Esophagus muscularis mucosa (tissue), 3 donors: Measurements from ENCODE around the gene ADCY5.

Experiments
- POLR2A ChIP-seq: fragments of 450-650 bp; IDR thresholded peaks from one replicate; pipeline ENCODE4 v1.6.1; 2017; ENCODE audit warnings: antibody characterized with exemption, moderate library complexity, mild to moderate bottlenecking, low read depth
- POLR2AphosphoS5 ChIP-seq, 2 donors: sonication (generic); formaldehyde crosslinking; IDR thresholded peaks; one replicate each; pipeline ENCODE4 v1.6.1; 2017; ENCODE audit warnings: antibody characterized with exemption in 2 of 2
- TF ChIP-seq, protein P1 (sequence below), 3 experiments: fragments of 200-600 bp in 2 of 3; fragments of 450-650 bp in 1 of 3; sonication (generic) in 2 of 3; IDR thresholded peaks; one replicate each; pipeline ENCODE4 v1.5.1; 2017 to 2019; ENCODE audit warnings: antibody characterized with exemption in 3 of 3, mild to moderate bottlenecking in 2 of 3, moderate library complexity in 1 of 3

GRCh38 chr3:123374016-123374415 is 74.9 kb downstream of the ADCY5 start:
- TF ChIP-seq, protein P1, sequence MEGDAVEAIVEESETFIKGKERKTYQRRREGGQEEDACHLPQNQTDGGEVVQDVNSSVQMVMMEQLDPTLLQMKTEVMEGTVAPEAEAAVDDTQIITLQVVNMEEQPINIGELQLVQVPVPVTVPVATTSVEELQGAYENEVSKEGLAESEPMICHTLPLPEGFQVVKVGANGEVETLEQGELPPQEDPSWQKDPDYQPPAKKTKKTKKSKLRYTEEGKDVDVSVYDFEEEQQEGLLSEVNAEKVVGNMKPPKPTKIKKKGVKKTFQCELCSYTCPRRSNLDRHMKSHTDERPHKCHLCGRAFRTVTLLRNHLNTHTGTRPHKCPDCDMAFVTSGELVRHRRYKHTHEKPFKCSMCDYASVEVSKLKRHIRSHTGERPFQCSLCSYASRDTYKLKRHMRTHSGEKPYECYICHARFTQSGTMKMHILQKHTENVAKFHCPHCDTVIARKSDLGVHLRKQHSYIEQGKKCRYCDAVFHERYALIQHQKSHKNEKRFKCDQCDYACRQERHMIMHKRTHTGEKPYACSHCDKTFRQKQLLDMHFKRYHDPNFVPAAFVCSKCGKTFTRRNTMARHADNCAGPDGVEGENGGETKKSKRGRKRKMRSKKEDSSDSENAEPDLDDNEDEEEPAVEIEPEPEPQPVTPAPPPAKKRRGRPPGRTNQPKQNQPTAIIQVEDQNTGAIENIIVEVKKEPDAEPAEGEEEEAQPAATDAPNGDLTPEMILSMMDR (IDR thresholded peaks at IDR 0.05) = no peak
- no peak for TF ChIP-seq POLR2A
- no peak for TF ChIP-seq POLR2AphosphoS5 (IDR thresholded peaks at IDR 0.05)
